Ectodermal cell (in vitro differentiated cells): ENCODE data around the gene ATOSA.

Experiments
- H3K27ac ChIP-seq: 2 replicates; pipeline ENCODE4 v1.7.0; 2013; ENCODE audit warnings: mild to moderate bottlenecking, low read depth, low read length; ENCODE audit not compliant: insufficient read depth, poor library complexity, severe bottlenecking
- H3K27me3 ChIP-seq: 2 replicates; pipeline ENCODE4 v1.7.0; 2013; ENCODE audit warnings: mild to moderate bottlenecking, low read length; ENCODE audit not compliant: insufficient read depth, control insufficient read depth, poor library complexity, severe bottlenecking
- H3K36me3 ChIP-seq: one replicate; pipeline ENCODE4 v1.7.0; 2013; ENCODE audit warnings: low read length; ENCODE audit not compliant: control insufficient read depth, insufficient read depth
- H3K4me1 ChIP-seq: one replicate; pipeline ENCODE4 v1.7.0; 2013; ENCODE audit warnings: low read length; ENCODE audit not compliant: control insufficient read depth, insufficient read depth
- H3K4me3 ChIP-seq: 2 replicates; pipeline ENCODE4 v1.7.0; 2013; ENCODE audit warnings: low read depth, low read length, control low read depth; ENCODE audit not compliant: insufficient read depth
- H3K9me3 ChIP-seq: 2 replicates; pipeline ENCODE4 v1.7.0; 2013; ENCODE audit warnings: mild to moderate bottlenecking, low read length, moderate library complexity; ENCODE audit not compliant: control insufficient read depth
- WGBS, 2 experiments: methylation state at CpG; one replicate each; pipeline ENCODE4 v1.1.7; 2013; ENCODE audit warnings: missing lambda C conversion rate in 2 of 2; 5-methylcytosine and 5-hydroxymethylcytosine counted together

Gene ATOSA

GRCh38 chr15:52657338-52657737, 21.9 kb downstream of the ATOSA start:
- Histone ChIP-seq H3K9me3 (no peaks in the 10 kb centered on the region), H3K27me3 (no peaks in the 10 kb centered on the region), H3K4me3 (no peak overlapping the region), H3K4me1 (peaks cover 8% of the 10 kb centered on the region), H3K36me3 (no peaks in the 10 kb centered on the region), H3K27ac (no peak overlapping the region)
- 75% methylated on average over 1 of the region's 1 CpG; no CpG with 5 or more reads in 1 of the 2 experiments for WGBS, 2 experiments

GRCh38 chr15:52656412-52656811, 22.8 kb downstream of the ATOSA start:
- H3K9me3 ChIP-seq, result no peaks in the 10 kb centered on the region
- H3K27ac ChIP-seq, result no peak overlapping the region
- H3K4me3 ChIP-seq, result no peak overlapping the region
- H3K4me1 ChIP-seq, result peaks cover 13% of the 10 kb centered on the region
- no peaks in the 10 kb centered on the region for H3K36me3 ChIP-seq
- no peaks in the 10 kb centered on the region for H3K27me3 ChIP-seq

GRCh38 chr15:52653431-52653964, 25.7 kb downstream of the ATOSA start:
- Histone ChIP-seq H3K4me3 (no peak overlapping the region), H3K4me1 (peaks cover 16% of the 10 kb centered on the region), H3K9me3 (no peaks in the 10 kb centered on the region), H3K36me3 (no peaks in the 10 kb centered on the region), H3K27ac (peak overlapping the region; percentile 50), H3K27me3 (no peaks in the 10 kb centered on the region)
- WGBS, 2 experiments, result 82 to 89% methylated on average over 4 to 5 of the region's 5 CpGs

GRCh38 chr15:52652984-52653383, 26.2 kb downstream of the ATOSA start:
- no peak overlapping the region for H3K4me3 ChIP-seq
- no peaks in the 10 kb centered on the region for H3K36me3 ChIP-seq
- H3K27ac ChIP-seq, result peak overlapping the region; percentile 50
- no peaks in the 10 kb centered on the region for H3K27me3 ChIP-seq
- peaks cover 16% of the 10 kb centered on the region for H3K4me1 ChIP-seq
- H3K9me3 ChIP-seq, result no peaks in the 10 kb centered on the region
- WGBS, 2 experiments, result 76 to 77% methylated on average over 5 of the region's 5 CpGs

GRCh38 chr15:52652286-52652685, 26.9 kb downstream of the ATOSA start:
- Histone ChIP-seq H3K36me3 (no peaks in the 10 kb centered on the region), H3K4me1 (peaks cover 16% of the 10 kb centered on the region), H3K4me3 (no peak overlapping the region)

GRCh38 chr15:52651868-52652267, 27.3 kb downstream of the ATOSA start:
- H3K36me3 ChIP-seq, result no peaks in the 10 kb centered on the region
- no peaks in the 10 kb centered on the region for H3K9me3 ChIP-seq
- WGBS, 2 experiments, result 47 to 62% methylated on average over 8 of the region's 8 CpGs
- peak overlapping the region; percentile 22 for H3K4me3 ChIP-seq
- no peaks in the 10 kb centered on the region for H3K27me3 ChIP-seq
- H3K4me1 ChIP-seq, result peaks cover 16% of the 10 kb centered on the region
- peak overlapping the region; percentile 9 for H3K27ac ChIP-seq

More at GRCh38 chr15:52652286-52652685, 26.9 kb downstream of the ATOSA start:
- H3K27me3 ChIP-seq, result no peaks in the 10 kb centered on the region
- 100% methylated on average over 1 of the region's 1 CpG for WGBS, 2 experiments
- no peaks in the 10 kb centered on the region for H3K9me3 ChIP-seq
- no peak overlapping the region for H3K27ac ChIP-seq

- Histone ChIP-seq H3K27me3 (no peaks in the 10 kb centered on the region), H3K36me3 (no peaks in the 10 kb centered on the region), H3K4me3 (no peak overlapping the region), H3K9me3 (no peaks in the 10 kb centered on the region), H3K4me1 (peaks cover 16% of the 10 kb centered on the region), H3K27ac (no peak overlapping the region)
- WGBS, 2 experiments, result 94% methylated on average over 1 of the region's 1 CpG; no CpG with 5 or more reads in 1 of the 2 experiments
These were observed 28.1 kb downstream of the ATOSA start for GRCh38 chr15:52651114-52651513.

- Histone ChIP-seq H3K4me3 (no peak overlapping the region), H3K36me3 (no peaks in the 10 kb centered on the region), H3K27me3 (no peaks in the 10 kb centered on the region), H3K4me1 (peaks cover 16% of the 10 kb centered on the region), H3K9me3 (no peaks in the 10 kb centered on the region), H3K27ac (no peak overlapping the region)
These were observed 29.5 kb downstream of the ATOSA start for GRCh38 chr15:52649686-52650085.

- WGBS, 2 experiments, result 95% methylated on average over 2 of the region's 2 CpGs
- H3K36me3 ChIP-seq, result no peaks in the 10 kb centered on the region
- no peaks in the 10 kb centered on the region for H3K9me3 ChIP-seq
- H3K27ac ChIP-seq, result no peak overlapping the region
- no peak overlapping the region for H3K4me3 ChIP-seq
- no peaks in the 10 kb centered on the region for H3K27me3 ChIP-seq
- no peaks in the 10 kb centered on the region for H3K4me1 ChIP-seq
These were observed 33.3 kb downstream of the ATOSA start for GRCh38 chr15:52645916-52646315.

- H3K36me3 ChIP-seq, result no peaks in the 10 kb centered on the region
These were observed 36.5 kb downstream of the ATOSA start for GRCh38 chr15:52642386-52643361.

More at GRCh38 chr15:52642386-52643361, 36.5 kb downstream of the ATOSA start:
- Histone ChIP-seq H3K9me3 (no peaks in the 10 kb centered on the region), H3K27me3 (no peaks in the 10 kb centered on the region), H3K4me3 (no peak overlapping the region), H3K27ac (no peak overlapping the region), H3K4me1 (no peaks in the 10 kb centered on the region)
- 88 to 95% methylated on average over 4 to 5 of the region's 5 CpGs for WGBS, 2 experiments
